Measurements from ENCODE around the gene SLC16A10.
"Not testable (repeated sequence)": the region's sequence is repeated elsewhere in the genome, so short reads cannot be mapped to it uniquely, and the experiment has no call there.

DNA sequence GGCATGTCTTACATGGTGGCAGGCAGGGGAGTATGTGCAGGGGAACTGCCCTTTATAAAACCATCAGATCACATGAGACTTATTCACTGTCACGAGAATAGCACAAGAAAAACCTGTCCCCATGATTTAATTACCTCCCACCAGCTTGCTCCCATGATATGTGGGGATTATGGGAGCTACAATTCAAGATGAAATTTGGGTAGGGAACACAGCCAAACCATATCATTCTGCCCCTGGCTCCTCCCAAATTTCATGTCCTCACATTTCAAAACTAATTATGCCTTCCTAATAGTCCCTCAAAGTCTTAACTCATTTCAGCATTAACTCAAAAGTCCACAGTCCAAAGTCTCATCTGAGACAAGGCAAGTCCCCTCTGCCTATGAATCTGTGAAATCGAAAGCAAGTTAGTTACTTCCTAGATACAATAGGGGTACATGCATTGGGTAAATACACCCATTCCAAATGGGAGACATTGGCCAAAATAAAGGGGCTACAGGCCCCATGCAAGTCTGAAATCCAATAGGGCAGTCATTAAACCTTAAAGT lies 102.4 kb downstream of the SLC16A10 start:
- not testable (repeated sequence) for TF ChIP-seq EZH2 (IDR thresholded peaks at IDR 0.05; ENCODE audit: borderline replicate concordance, low read length)
- TF ChIP-seq, protein P1, sequence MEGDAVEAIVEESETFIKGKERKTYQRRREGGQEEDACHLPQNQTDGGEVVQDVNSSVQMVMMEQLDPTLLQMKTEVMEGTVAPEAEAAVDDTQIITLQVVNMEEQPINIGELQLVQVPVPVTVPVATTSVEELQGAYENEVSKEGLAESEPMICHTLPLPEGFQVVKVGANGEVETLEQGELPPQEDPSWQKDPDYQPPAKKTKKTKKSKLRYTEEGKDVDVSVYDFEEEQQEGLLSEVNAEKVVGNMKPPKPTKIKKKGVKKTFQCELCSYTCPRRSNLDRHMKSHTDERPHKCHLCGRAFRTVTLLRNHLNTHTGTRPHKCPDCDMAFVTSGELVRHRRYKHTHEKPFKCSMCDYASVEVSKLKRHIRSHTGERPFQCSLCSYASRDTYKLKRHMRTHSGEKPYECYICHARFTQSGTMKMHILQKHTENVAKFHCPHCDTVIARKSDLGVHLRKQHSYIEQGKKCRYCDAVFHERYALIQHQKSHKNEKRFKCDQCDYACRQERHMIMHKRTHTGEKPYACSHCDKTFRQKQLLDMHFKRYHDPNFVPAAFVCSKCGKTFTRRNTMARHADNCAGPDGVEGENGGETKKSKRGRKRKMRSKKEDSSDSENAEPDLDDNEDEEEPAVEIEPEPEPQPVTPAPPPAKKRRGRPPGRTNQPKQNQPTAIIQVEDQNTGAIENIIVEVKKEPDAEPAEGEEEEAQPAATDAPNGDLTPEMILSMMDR (IDR thresholded peaks at IDR 0.05; ENCODE audit: low read length): not testable (repeated sequence)
